Ecto neural progenitor cell (in vitro differentiated cells): ENCODE results near the gene KRTAP10-10.
"Not testable (repeated sequence)": the region's sequence is repeated elsewhere in the genome, so short reads cannot be mapped to it uniquely, and the experiment has no call there.

Experiments
- DNase-seq: peaks from one replicate; pipeline ENCODE4 v3.0.0-alpha.2; 2018; ENCODE audit warnings: low spot score

KRTAP10-10 gene

GRCh38 chr21:44684077-44684476, 46.9 kb downstream of the KRTAP10-10 start:
- no peak for DNase-seq

DNA sequence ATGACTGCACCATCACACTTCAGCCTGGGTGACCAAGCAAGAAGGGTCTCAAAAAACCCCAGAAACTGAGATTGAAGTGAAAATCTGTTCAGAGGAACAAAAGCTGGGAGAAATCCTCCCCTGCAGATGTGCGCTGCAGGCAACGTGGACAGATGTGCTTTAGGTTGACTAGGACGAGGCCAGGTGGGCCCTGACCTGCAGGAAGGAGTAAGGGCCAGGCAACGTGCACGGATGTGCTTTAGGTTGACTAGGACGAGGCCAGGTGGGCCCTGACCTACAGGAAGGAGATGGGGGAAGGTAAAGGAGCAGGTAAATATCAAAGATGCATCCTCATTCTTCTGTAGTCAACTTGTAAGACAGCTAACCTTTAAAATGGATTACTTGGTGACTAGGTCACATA, 47.3 kb downstream of the KRTAP10-10 start:
- DNase-seq = no peak

DNA sequence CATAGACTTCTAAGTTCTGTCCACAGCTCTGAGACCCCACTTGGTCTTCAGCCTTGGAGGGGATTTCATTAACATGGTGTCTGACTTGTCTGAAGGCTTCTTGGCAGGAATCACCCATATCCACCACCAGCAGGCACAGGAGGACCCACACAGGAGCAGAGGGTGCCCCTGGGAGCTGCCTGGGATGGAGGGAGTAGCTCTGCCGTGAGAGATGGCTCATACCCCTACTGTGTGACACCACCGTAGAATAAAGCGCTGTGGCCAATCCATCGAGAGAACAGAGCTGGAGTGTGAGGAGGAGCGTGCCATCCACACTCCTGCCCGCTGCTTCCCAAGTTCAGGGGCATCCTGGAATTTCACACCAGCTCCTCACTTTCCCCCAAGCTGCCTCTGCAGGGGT, 47.9 kb downstream of the KRTAP10-10 start:
- DNase-seq = not testable (repeated sequence)

DNA sequence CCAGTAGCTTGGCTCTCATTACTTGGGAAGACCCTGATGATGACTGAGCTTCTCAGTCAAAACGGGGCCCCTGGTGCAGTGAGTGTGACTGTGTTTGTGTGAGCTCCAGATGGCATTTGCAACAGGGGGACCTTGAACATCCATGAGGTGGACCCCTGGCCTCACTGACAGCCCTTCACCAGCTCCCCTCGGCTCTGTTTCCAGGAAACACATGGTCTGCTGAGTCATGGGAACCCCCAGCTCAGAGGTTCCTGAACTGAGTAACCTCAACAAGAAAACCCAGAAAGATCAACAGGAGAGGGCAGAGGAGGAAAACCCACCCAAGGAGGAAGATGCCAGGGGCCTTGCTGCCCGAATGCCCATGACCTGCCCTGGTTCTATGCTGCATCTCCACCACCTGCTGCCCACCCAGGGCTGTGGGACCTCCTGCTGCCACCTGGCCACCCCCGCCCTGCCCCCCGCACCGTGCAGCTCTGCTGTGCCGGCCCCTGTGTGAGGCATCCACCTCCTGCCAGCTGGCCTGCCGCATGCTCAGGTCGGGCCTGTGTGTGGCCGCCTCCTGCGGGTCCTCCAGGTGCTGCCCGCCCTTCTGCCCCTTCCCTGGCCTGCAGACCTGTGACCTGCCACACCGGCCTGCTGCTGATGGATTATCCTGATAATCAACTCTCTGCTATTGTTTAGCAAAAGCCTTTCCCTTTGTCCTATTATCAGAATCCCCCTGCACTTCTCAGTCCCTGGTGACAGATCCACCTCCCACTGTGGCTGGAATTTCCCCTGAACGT, 49.0 kb downstream of the KRTAP10-10 start:
- DNase-seq = peak; percentile 71

- no peak for DNase-seq
These were observed 49.8 kb downstream of the KRTAP10-10 start for GRCh38 chr21:44686843-44687561.

DNA sequence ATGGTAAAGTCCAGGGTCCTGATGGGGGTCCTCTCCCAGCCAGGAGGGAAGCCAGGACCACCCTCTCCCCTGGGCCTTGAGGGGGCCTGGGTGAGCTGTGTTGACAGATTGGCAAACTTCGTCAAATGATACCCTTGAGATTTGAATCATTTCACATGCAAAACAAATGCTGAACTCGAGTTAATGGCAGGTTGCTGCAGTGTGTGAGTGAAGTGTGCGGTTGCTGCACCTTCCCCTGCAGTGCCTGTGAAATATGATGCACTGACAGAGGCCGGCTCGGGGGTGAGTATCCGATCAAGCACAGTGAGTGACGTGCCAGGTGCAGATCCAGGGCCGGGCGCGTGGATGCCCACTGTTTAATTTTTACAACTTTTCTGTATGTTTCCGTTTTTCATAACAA, 50.5 kb downstream of the KRTAP10-10 start:
- no peak for DNase-seq
